Esophagus muscularis mucosa (tissue), 4 donors: ENCODE data around the gene AOAH. TPM values are rescaled to one million over a fixed set of nuclear protein-coding genes. Genes with fewer than 3 reads are reported as not detected.

Experiments
- DNase-seq: peaks from one replicate; pipeline ENCODE4 v3.0.0-alpha.2; 2017; ENCODE audit errors: extremely low spot score
- H3K27ac ChIP-seq, 4 donors: fragments of 200-600 bp; sonication (generic); replicated peaks in 1 of 4; 1 replicate in 3 of 4; 2 replicates in 1 of 4; pipeline ENCODE4 v1.5.1; 2016 to 2019; ENCODE audit warnings: mild to moderate bottlenecking in 1 of 4
- H3K27me3 ChIP-seq, 4 donors: fragments of 200-600 bp; sonication (generic); one replicate each; pipeline versions ENCODE4 v1.5.1 to v1.6.0; 2016 to 2019
- H3K36me3 ChIP-seq, 4 donors: fragments of 200-600 bp; sonication (generic); one replicate each; pipeline ENCODE4 v1.5.1; 2016 to 2019
- H3K4me1 ChIP-seq, 4 donors: fragments of 200-600 bp; sonication (generic); one replicate each; pipeline ENCODE4 v1.5.1; 2016 to 2019
- H3K4me3 ChIP-seq, 4 donors: fragments of 200-600 bp; sonication (generic); 1 replicate in 2 of 4; 2 replicates in 2 of 4; pipeline ENCODE4 v1.5.1; 2016 to 2019; ENCODE audit warnings: mild to moderate bottlenecking in 4 of 4, moderate library complexity in 1 of 4
- H3K9me3 ChIP-seq, 4 donors: fragments of 200-600 bp; sonication (generic); 1 replicate in 3 of 4; 2 replicates in 1 of 4; pipeline ENCODE4 v1.5.1; 2016 to 2019
- CTCF ChIP-seq, 3 experiments: fragments of 200-600 bp in 2 of 3; fragments of 450-650 bp in 1 of 3; sonication (generic) in 2 of 3; IDR thresholded peaks; one replicate each; pipeline ENCODE4 v1.5.1; 2017 to 2019; ENCODE audit warnings: antibody characterized with exemption in 3 of 3, mild to moderate bottlenecking in 2 of 3, moderate library complexity in 1 of 3
- EP300 ChIP-seq: sonication (generic); formaldehyde crosslinking; IDR thresholded peaks from one replicate; pipeline ENCODE4 v1.6.1; 2017; ENCODE audit warnings: antibody characterized with exemption
- POLR2A ChIP-seq: fragments of 450-650 bp; IDR thresholded peaks from one replicate; pipeline ENCODE4 v1.6.1; 2017; ENCODE audit warnings: antibody characterized with exemption, moderate library complexity, mild to moderate bottlenecking, low read depth
- POLR2AphosphoS5 ChIP-seq, 2 donors: sonication (generic); formaldehyde crosslinking; IDR thresholded peaks; one replicate each; pipeline ENCODE4 v1.6.1; 2017; ENCODE audit warnings: antibody characterized with exemption in 2 of 2
- WGBS: methylation state at CpG from one replicate; pipeline ENCODE4 v1.1.5; 2018; 5-methylcytosine and 5-hydroxymethylcytosine counted together
- intact Hi-C: fragments of 100-400 bp; cut with DNase I; formaldehyde crosslinking; loops from one replicate; pipeline ENCODE4 v1.15.1; 2023
- total RNA-seq, 4 donors: library from RNA; depleted of rRNA; stranded (reverse); fragments of >200 nt; gene quantifications; one replicate each; pipeline versions ENCODE4 v1.1.0 to v1.2.1, GENCODE V29; 2016

AOAH gene
- total RNA-seq, 4 donors from 2014 or later, result 2.0 to 16.1 (median 4.5) TPM

- intact Hi-C loops, result no loop called here
- 81% methylated on average over 3 of the region's 3 CpGs for WGBS
Measured at GRCh38 chr7:36589391-36589790, 134.9 kb downstream of the AOAH start.

GRCh38 chr7:36583318-36583717 is 141.0 kb downstream of the AOAH start:
- Histone ChIP-seq H3K9me3 (peaks cover 0 to 9% (median 0%) of the 10 kb centered on the region in 4 donors), H3K4me3 (no peak overlapping the region), H3K4me1 (no peaks in the 10 kb centered on the region), H3K27me3 (no peaks in the 10 kb centered on the region), H3K36me3 (no peaks in the 10 kb centered on the region), H3K27ac (no peak overlapping the region)
- WGBS, result 60% methylated on average over 1 of the region's 1 CpG
- peak; percentile 45 for DNase-seq
- intact Hi-C loops, result no loop called here
- TF ChIP-seq EP300, result no peak
- no peak for TF ChIP-seq CTCF (IDR thresholded peaks at IDR 0.05)
- no peak for TF ChIP-seq POLR2A
- no peak for TF ChIP-seq POLR2AphosphoS5 (IDR thresholded peaks at IDR 0.05)

More at GRCh38 chr7:36589391-36589790, 134.9 kb downstream of the AOAH start:
- no peaks in the 10 kb centered on the region for H3K36me3 ChIP-seq
- DNase-seq, result peak; percentile 14
- no peaks in the 10 kb centered on the region for H3K27me3 ChIP-seq
- no peaks in the 10 kb centered on the region for H3K4me1 ChIP-seq
- TF ChIP-seq POLR2A (no peak), POLR2AphosphoS5 (IDR thresholded peaks at IDR 0.05) (no peak), CTCF (IDR thresholded peaks at IDR 0.05) (no peak), EP300 (no peak)
- no peaks in the 10 kb centered on the region for H3K9me3 ChIP-seq
- H3K27ac ChIP-seq, result no peak overlapping the region
- H3K4me3 ChIP-seq, result no peak overlapping the region

- DNase-seq, result peak; percentile 47
- Histone ChIP-seq H3K4me3 (no peak overlapping the region), H3K36me3 (no peaks in the 10 kb centered on the region), H3K9me3 (peaks cover 0 to 9% (median 5%) of the 10 kb centered on the region in 4 donors), H3K27ac (no peak overlapping the region), H3K27me3 (no peaks in the 10 kb centered on the region), H3K4me1 (no peaks in the 10 kb centered on the region)
- TF ChIP-seq POLR2A (no peak), EP300 (no peak), POLR2AphosphoS5 (IDR thresholded peaks at IDR 0.05) (no peak), CTCF (IDR thresholded peaks at IDR 0.05) (no peak)
- intact Hi-C loops, result no loop called here
- 88% methylated on average over 5 of the region's 5 CpGs for WGBS
Measured at GRCh38 chr7:36575832-36576231, 148.5 kb downstream of the AOAH start.

- TF ChIP-seq EP300, result no peak
- TF ChIP-seq POLR2AphosphoS5 (IDR thresholded peaks at IDR 0.05), result no peak
- no peak for TF ChIP-seq POLR2A
- WGBS, result 84% methylated on average over 3 of the region's 3 CpGs
- H3K27ac ChIP-seq, result no peak overlapping the region
- H3K27me3 ChIP-seq, result no peaks in the 10 kb centered on the region
- intact Hi-C loops, result no loop called here
- no peak overlapping the region for H3K4me3 ChIP-seq
- no peaks in the 10 kb centered on the region for H3K36me3 ChIP-seq
- H3K4me1 ChIP-seq, result no peaks in the 10 kb centered on the region
- H3K9me3 ChIP-seq, result peaks cover 0 to 6% (median 2%) of the 10 kb centered on the region in 4 donors
- no peak for DNase-seq
Measured at GRCh38 chr7:36573066-36573465, 151.2 kb downstream of the AOAH start.

- WGBS, result 0% methylated on average over 1 of the region's 1 CpG
- no peak for TF ChIP-seq CTCF (IDR thresholded peaks at IDR 0.05)
- no peak for TF ChIP-seq EP300
- TF ChIP-seq POLR2AphosphoS5 (IDR thresholded peaks at IDR 0.05), result no peak
- TF ChIP-seq POLR2A, result no peak
- Histone ChIP-seq H3K36me3 (no peaks in the 10 kb centered on the region), H3K4me1 (peaks cover 0 to 7% (median 4%) of the 10 kb centered on the region in 4 donors), H3K4me3 (no peak overlapping the region), H3K27me3 (no peaks in the 10 kb centered on the region), H3K27ac (no peak overlapping the region), H3K9me3 (no peaks in the 10 kb centered on the region)
- no peak for DNase-seq
- intact Hi-C loops, result no loop called here
Measured at GRCh38 chr7:36571190-36571560, 153.1 kb downstream of the AOAH start.
